ENCODE measurements around the gene ANXA2. TPM values are rescaled to one million over a fixed set of nuclear protein-coding genes. Genes with fewer than 3 reads are reported as not detected.

ANXA2 gene
- total and polyA plus RNA-seq, 2 donors (not counting 1 experiment from before 2014, with no cell fraction given) = 116 to 133 TPM

GRCh38 chr15:60355148-60355857, 42.5 kb downstream of the ANXA2 start:
- Histone ChIP-seq H4K20me1 (ENCODE audit: control insufficient read depth, insufficient read depth, low read length, poor library complexity, severe bottlenecking) (no peaks in the 10 kb centered on the region), H3K36me3 (replicated peaks in 1 of 2; ENCODE audit: control extremely low read depth in 1 of 2, control insufficient read depth in 1 of 2, extremely low read depth in 1 of 2, insufficient read depth in 2 of 2, low read length in 1 of 2) (peaks cover 0 to 76% of the 10 kb centered on the region in 2 experiments)

More at GRCh38 chr15:60355148-60355857, 42.5 kb downstream of the ANXA2 start:
- no peak for ATAC-seq (ENCODE audit: low read depth)
- 93% methylated on average over 6 of the region's 10 CpGs for WGBS (ENCODE audit: insufficient coverage)
- no peak overlapping the region for H3K27ac ChIP-seq (ENCODE audit: low read length in 2 of 2)
- H3K9me3 Mint-ChIP-seq (ENCODE audit: insufficient read depth) = no peaks in the 10 kb centered on the region
- no peak overlapping the region for H2AFZ ChIP-seq (ENCODE audit: insufficient read depth, low read depth, low read length, poor library complexity, severe bottlenecking)
- H3K27ac Mint-ChIP-seq = no peak overlapping the region
- no peaks in the 10 kb centered on the region for H3K27me3 ChIP-seq (replicated peaks in 1 of 4; ENCODE audit: control extremely low read depth in 1 of 4, control insufficient read depth in 3 of 4, insufficient read depth in 4 of 4, low read length in 3 of 4)
- ChIA-PET POLR2A (interaction anchor here (0.6 kb wide), 1 partner anchor 84 kb away, joined by 17 read pairs; no protein-coding TSS in a partner anchor), CTCF (interaction anchor here (0.8 to 0.9 kb wide), 2 partner anchors 8 to 17 kb away, joined by 3 read pairs; no protein-coding TSS in a partner anchor)
- no peak overlapping the region for H3K4me3 Mint-ChIP-seq
- no peak overlapping the region for H3K4me2 ChIP-seq (replicated peaks; ENCODE audit: low read depth, low read length, poor library complexity, severe bottlenecking)
- no peaks in the 10 kb centered on the region for H3K9me3 ChIP-seq (ENCODE audit: control extremely low read depth in 1 of 3, control insufficient read depth in 2 of 3, insufficient read depth in 1 of 3, low read length in 2 of 3)
- TF ChIP-seq CTCF (IDR thresholded peaks at IDR 0.05) = no peak
- TF ChIP-seq EZH2 (IDR thresholded peaks at IDR 0.05; ENCODE audit: borderline replicate concordance, insufficient read depth, low read depth, low read length, poor library complexity, severe bottlenecking) = no peak
- intact Hi-C loops (cut with micrococcal nuclease) = loop anchor here (5.0 kb wide), 1 partner anchor 152 kb away; no protein-coding TSS in a partner anchor
- no peaks in the 10 kb centered on the region for H3K4me1 Mint-ChIP-seq
- no peak overlapping the region for H3K4me3 ChIP-seq (ENCODE audit: control extremely low read depth in 1 of 5, extremely low read depth in 1 of 5, insufficient read depth in 1 of 5, low read depth in 2 of 5, low read length in 4 of 5)
- H3K79me2 ChIP-seq (ENCODE audit: control insufficient read depth, insufficient read depth, low read length) = no peaks in the 10 kb centered on the region
- no peaks in the 10 kb centered on the region for H3K4me1 ChIP-seq (ENCODE audit: control insufficient read depth in 2 of 2, insufficient read depth in 2 of 2, low read length in 2 of 2)
- no peaks in the 10 kb centered on the region for H3K27me3 Mint-ChIP-seq
- H3K9ac ChIP-seq (ENCODE audit: low read length) = no peak overlapping the region
- DNase-seq = no peak
